Mesendoderm (in vitro differentiated cells): ENCODE data around the gene LPA. TPM values are rescaled to one million over a fixed set of nuclear protein-coding genes. Genes with fewer than 3 reads are reported as not detected.
"Not testable (repeated sequence)": the region's sequence is repeated elsewhere in the genome, so short reads cannot be mapped to it uniquely, and the experiment has no call there.

Source experiments
- DNase-seq: peaks from one replicate; pipeline ENCODE4 v3.0.0; 2013
- H2AK5ac ChIP-seq: 2 replicates; pipeline ENCODE4 v1.6.1; 2013; ENCODE audit warnings: low read length, inconsistent platforms
- H2BK120ac ChIP-seq: 2 replicates; pipeline ENCODE4 v1.6.1; 2013; ENCODE audit warnings: low read depth, mild to moderate bottlenecking, low read length, moderate library complexity, mixed read lengths
- H2BK15ac ChIP-seq: replicated peaks from 2 replicates; pipeline ENCODE4 v1.6.1; 2013; ENCODE audit warnings: low read depth, mild to moderate bottlenecking, moderate library complexity
- H2BK5ac ChIP-seq: 2 replicates; pipeline ENCODE4 v1.6.1; 2013; ENCODE audit warnings: low read length, inconsistent platforms
- H3K18ac ChIP-seq: 2 replicates; pipeline ENCODE4 v1.6.1; 2013; ENCODE audit warnings: mild to moderate bottlenecking, low read length, mixed read lengths
- H3K23ac ChIP-seq: one replicate; pipeline ENCODE4 v1.6.1; 2013; ENCODE audit warnings: low read length
- H3K27ac ChIP-seq: 2 replicates; pipeline ENCODE4 v1.5.1; 2013; ENCODE audit warnings: low read depth, mild to moderate bottlenecking, inconsistent platforms, low read length, moderate library complexity
- H3K27me3 ChIP-seq: 2 replicates; pipeline ENCODE4 v1.6.1; 2013; ENCODE audit warnings: low read length, control low read depth, mild to moderate bottlenecking, inconsistent platforms; ENCODE audit not compliant: insufficient read depth, poor library complexity
- H3K36me3 ChIP-seq: 2 replicates; pipeline ENCODE4 v1.6.1; 2013; ENCODE audit warnings: low read length, inconsistent platforms; ENCODE audit not compliant: control insufficient read depth, insufficient read depth
- H3K4ac ChIP-seq: one replicate; pipeline ENCODE4 v1.6.1; 2013; ENCODE audit warnings: low read depth, mild to moderate bottlenecking, low read length, moderate library complexity
- H3K4me1 ChIP-seq: 2 replicates; pipeline ENCODE4 v1.6.1; 2013; ENCODE audit warnings: low read depth, low read length, inconsistent platforms; ENCODE audit not compliant: control insufficient read depth
- H3K4me2 ChIP-seq: 2 replicates; pipeline ENCODE4 v1.6.1; 2013; ENCODE audit warnings: low read length
- H3K4me3 ChIP-seq: 2 replicates; pipeline ENCODE4 v1.5.1; 2013; ENCODE audit warnings: mild to moderate bottlenecking, low read length
- H3K56ac ChIP-seq: one replicate; pipeline ENCODE4 v1.6.1; 2013; ENCODE audit warnings: low read length
- H3K79me1 ChIP-seq: 2 replicates; pipeline ENCODE4 v1.6.1; 2013; ENCODE audit warnings: low read length, inconsistent platforms
- H3K79me2 ChIP-seq: 2 replicates; pipeline ENCODE4 v1.6.1; 2013; ENCODE audit warnings: mild to moderate bottlenecking, low read length; ENCODE audit not compliant: control insufficient read depth, insufficient read depth
- H3K9ac ChIP-seq: 2 replicates; pipeline ENCODE4 v1.6.1; 2013; ENCODE audit warnings: low read length, inconsistent platforms
- H4K5ac ChIP-seq: one replicate; pipeline ENCODE4 v1.6.1; 2013; ENCODE audit warnings: low read length
- H4K8ac ChIP-seq: one replicate; pipeline ENCODE4 v1.6.1; 2013; ENCODE audit warnings: low read depth, mild to moderate bottlenecking, control low read depth, low read length, moderate library complexity
- WGBS: extraction: QIAGEN DNeasy Blood & Tissue Kit; methylation state at CpG from one replicate; pipeline ENCODE4 v1.1.7; 2013; ENCODE audit warnings: low lambda C conversion rate, missing lambda C conversion rate; ENCODE audit not compliant: insufficient coverage; ENCODE audit errors: extremely low coverage; 5-methylcytosine and 5-hydroxymethylcytosine counted together
- polyA plus RNA-seq, 2 experiments: library from polyadenylated mRNA; stranded (reverse); fragments of 200-250 nt; gene quantifications; one replicate each; pipeline ENCODE4 v1.2.3, GENCODE V29; 2013

LPA gene, protein sequence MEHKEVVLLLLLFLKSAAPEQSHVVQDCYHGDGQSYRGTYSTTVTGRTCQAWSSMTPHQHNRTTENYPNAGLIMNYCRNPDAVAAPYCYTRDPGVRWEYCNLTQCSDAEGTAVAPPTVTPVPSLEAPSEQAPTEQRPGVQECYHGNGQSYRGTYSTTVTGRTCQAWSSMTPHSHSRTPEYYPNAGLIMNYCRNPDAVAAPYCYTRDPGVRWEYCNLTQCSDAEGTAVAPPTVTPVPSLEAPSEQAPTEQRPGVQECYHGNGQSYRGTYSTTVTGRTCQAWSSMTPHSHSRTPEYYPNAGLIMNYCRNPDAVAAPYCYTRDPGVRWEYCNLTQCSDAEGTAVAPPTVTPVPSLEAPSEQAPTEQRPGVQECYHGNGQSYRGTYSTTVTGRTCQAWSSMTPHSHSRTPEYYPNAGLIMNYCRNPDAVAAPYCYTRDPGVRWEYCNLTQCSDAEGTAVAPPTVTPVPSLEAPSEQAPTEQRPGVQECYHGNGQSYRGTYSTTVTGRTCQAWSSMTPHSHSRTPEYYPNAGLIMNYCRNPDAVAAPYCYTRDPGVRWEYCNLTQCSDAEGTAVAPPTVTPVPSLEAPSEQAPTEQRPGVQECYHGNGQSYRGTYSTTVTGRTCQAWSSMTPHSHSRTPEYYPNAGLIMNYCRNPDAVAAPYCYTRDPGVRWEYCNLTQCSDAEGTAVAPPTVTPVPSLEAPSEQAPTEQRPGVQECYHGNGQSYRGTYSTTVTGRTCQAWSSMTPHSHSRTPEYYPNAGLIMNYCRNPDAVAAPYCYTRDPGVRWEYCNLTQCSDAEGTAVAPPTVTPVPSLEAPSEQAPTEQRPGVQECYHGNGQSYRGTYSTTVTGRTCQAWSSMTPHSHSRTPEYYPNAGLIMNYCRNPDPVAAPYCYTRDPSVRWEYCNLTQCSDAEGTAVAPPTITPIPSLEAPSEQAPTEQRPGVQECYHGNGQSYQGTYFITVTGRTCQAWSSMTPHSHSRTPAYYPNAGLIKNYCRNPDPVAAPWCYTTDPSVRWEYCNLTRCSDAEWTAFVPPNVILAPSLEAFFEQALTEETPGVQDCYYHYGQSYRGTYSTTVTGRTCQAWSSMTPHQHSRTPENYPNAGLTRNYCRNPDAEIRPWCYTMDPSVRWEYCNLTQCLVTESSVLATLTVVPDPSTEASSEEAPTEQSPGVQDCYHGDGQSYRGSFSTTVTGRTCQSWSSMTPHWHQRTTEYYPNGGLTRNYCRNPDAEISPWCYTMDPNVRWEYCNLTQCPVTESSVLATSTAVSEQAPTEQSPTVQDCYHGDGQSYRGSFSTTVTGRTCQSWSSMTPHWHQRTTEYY (N-terminal part only)
- not detected for polyA plus RNA-seq (2013, experiment 1 of 2)
- polyA plus RNA-seq (2013, experiment 2 of 2) = not detected

DNA sequence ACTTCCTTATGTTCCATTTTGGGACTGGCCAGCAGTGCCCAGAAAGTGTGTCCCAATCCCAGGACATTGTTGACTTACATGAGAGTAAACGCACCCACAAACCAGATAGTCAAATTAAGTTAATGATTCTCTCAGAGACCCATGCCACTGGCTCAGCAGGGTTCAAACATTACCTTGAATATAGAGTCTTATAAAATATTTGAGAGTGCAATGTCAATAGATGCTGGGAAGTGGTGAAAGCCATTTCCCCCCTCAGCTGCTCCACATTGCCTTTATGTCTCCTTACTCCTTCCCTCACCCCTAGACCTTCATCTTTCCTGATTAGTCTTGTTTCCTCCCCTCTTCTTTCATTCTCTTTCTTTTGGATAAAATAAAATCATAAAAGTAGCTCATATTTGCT is at the start of gene LPA:
TSS of gene LPA (minus strand) at position 78 of the 400 bp plus-strand sequence. CDS start at position 17, 61 bp downstream.
- H3K27ac ChIP-seq, H3K4ac ChIP-seq, H3K4me2 ChIP-seq, H2AK5ac ChIP-seq, H3K56ac ChIP-seq, H3K4me1 ChIP-seq, H3K79me2 ChIP-seq, H3K79me1 ChIP-seq, H3K23ac ChIP-seq, H3K18ac ChIP-seq, H4K5ac ChIP-seq, H2BK15ac ChIP-seq, H2BK5ac ChIP-seq, DNase-seq, H3K4me3 ChIP-seq, H3K9ac ChIP-seq, H3K36me3 ChIP-seq, H2BK120ac ChIP-seq, H4K8ac ChIP-seq, H3K27me3 ChIP-seq: not testable (repeated sequence)
- WGBS = no CpG with 5 or more reads among the region's 1 CpG

DNA sequence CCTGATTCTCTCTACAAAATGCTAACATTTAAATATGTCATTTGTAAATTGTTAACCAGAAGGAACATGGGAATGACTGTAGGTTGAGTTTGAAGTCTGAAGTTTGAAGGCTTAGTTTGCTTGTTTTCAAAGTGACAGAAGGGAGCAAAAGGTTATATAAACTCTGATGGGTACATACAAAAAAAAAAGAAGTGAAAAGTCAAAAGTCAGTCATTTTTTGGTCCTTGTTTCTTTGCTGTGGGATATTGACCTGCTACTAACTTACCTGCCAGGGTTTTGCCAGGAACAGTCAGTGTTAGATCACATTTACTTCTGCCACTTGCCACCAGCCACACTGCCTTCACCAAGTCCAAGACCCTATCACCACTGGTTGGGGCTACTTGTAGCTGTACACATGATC is 44.9 kb upstream of the LPA start:
- H3K27ac ChIP-seq, H3K4me1 ChIP-seq, H3K23ac ChIP-seq, H3K79me2 ChIP-seq, DNase-seq, H3K18ac ChIP-seq, H3K36me3 ChIP-seq, H2BK5ac ChIP-seq, H3K27me3 ChIP-seq, H3K4me2 ChIP-seq, H4K5ac ChIP-seq, H3K4ac ChIP-seq, H2BK15ac ChIP-seq, H3K56ac ChIP-seq, H4K8ac ChIP-seq, H3K79me1 ChIP-seq, H3K4me3 ChIP-seq, H3K9ac ChIP-seq, H2AK5ac ChIP-seq, H2BK120ac ChIP-seq: not testable (repeated sequence)

DNA sequence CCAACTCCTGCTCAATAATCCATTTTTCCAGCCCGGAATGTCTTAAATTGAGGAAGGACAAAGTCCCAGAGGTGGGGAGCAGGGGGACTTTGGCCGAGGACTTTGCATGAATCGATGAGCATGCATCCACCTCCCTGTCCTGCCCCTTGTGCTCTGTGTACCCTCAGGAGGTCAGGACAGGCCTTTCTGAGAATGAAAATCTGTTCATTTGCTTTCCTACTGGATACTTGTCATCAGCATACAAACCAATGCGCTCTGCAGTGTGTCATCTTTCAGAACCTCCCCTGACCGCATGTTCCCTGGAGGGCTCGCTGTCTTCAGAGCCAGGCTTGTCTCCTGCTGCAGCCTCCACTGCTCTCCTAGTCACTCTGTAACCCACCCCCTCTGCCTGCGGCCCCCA is 40.6 kb upstream of the LPA start:
- not testable (repeated sequence) for DNase-seq, H3K27ac ChIP-seq

DNA sequence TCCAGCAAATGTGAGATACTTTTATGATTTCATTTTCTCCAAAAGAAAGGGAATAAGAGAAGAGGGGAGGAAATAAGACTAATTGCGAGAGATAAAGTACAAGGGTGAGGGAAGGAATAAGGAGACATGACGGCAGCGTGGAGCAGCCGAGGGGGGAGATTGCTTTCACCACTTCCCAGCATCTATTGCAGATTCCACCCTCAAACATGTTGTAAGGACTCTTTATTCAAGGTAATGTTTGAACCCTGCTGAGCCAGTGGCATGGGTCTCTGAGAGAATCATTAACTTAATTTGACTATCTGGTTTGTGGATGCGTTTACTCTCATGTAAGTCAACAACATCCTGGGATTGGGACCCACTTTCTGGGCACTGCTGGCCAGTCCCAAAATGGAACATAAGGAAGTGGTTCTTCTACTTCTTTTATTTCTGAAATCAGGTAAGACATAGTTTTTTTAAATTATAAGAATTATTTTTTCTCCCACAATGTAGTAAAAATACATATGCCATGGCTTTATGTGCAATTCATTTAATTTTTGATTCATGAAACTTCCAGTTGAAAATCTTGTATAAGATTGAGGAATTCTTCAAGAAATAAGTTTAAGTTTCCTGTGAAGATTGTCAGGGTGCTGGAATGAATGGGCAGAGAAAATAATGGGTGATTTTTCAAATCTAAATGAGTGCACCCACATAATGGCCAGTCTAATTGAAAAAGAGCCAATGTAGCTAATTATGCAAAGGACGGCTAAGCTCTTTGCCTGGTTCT is 38.0 kb upstream of the LPA start, which contains the start of gene PLG:
TSS of gene PLG (plus strand) at position 327 of the 763 bp plus-strand sequence. CDS start at position 388, 61 bp downstream.
- not testable (repeated sequence) for H4K5ac ChIP-seq, H3K27me3 ChIP-seq, H2BK15ac ChIP-seq, H3K4me2 ChIP-seq, H2BK5ac ChIP-seq, H3K4me3 ChIP-seq, H3K27ac ChIP-seq, DNase-seq, H3K36me3 ChIP-seq, H3K79me1 ChIP-seq, H2BK120ac ChIP-seq, H4K8ac ChIP-seq, H3K4ac ChIP-seq, H3K79me2 ChIP-seq, H3K4me1 ChIP-seq, H3K23ac ChIP-seq, H2AK5ac ChIP-seq, H3K9ac ChIP-seq, H3K18ac ChIP-seq, H3K56ac ChIP-seq
- no CpG with 5 or more reads among the region's 6 CpGs for WGBS

More for the DNA sequence above, 40.6 kb upstream of the LPA start:
- H2BK5ac ChIP-seq, H3K79me1 ChIP-seq, H3K23ac ChIP-seq, H3K4me2 ChIP-seq, H3K79me2 ChIP-seq, H4K8ac ChIP-seq, H3K4ac ChIP-seq, H2BK15ac ChIP-seq, H3K36me3 ChIP-seq, H3K4me1 ChIP-seq, H3K9ac ChIP-seq, H3K18ac ChIP-seq, H4K5ac ChIP-seq, H2AK5ac ChIP-seq, H3K56ac ChIP-seq, H3K4me3 ChIP-seq, H3K27me3 ChIP-seq, H2BK120ac ChIP-seq: not testable (repeated sequence)
- WGBS = no CpG with 5 or more reads among the region's 7 CpGs

DNA sequence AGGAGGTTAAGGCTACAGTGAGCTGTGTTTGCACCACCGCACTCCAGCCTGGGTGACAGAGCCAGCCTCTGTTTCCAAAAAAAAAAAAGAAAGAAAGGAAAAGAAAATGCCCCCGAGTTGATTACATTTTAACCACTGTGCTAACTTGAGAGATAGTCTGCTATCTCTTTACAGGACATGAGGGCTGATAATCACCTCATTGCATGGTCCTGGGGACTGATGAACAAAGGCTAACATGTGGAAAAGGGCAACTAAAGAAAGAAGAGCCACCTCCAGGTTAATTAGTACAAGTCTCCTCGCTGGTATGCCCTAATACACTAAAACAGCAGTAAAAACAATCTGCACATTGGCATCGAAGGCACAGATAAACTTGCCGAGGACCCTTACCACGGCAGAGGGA is 33.8 kb upstream of the LPA start:
- Histone ChIP-seq H3K4ac (no peak overlapping the region), H3K4me1 (no peaks in the 10 kb centered on the region), H3K56ac (no peak overlapping the region), H3K4me2 (no peak overlapping the region), H3K36me3 (no peaks in the 10 kb centered on the region), H2BK5ac (no peak overlapping the region), H4K8ac (no peak overlapping the region), H2BK15ac (no peak overlapping the region), H3K79me2 (no peaks in the 10 kb centered on the region), H2BK120ac (no peak overlapping the region), H3K79me1 (no peaks in the 10 kb centered on the region), H4K5ac (no peak overlapping the region), H3K27ac (no peak overlapping the region), H3K4me3 (no peak overlapping the region), H3K23ac (no peak overlapping the region), H3K18ac (no peak overlapping the region), H2AK5ac (no peak overlapping the region), H3K9ac (no peak overlapping the region), H3K27me3 (no peaks in the 10 kb centered on the region)
- no peak for DNase-seq
- WGBS = no CpG with 5 or more reads among the region's 6 CpGs
